T-helper 17 cell (primary cell): ENCODE results near the gene ZBED2. TPM values are rescaled to one million over a fixed set of nuclear protein-coding genes. Genes with fewer than 3 reads are reported as not detected.

Experiments used
- ATAC-seq: fragments of 150-1000 bp; cut with Tn5 transposase; 2 replicates; pipeline ENCODE4 v1.10.0; 2021; ENCODE audit warnings: mild to moderate bottlenecking, moderate library complexity
- DNase-seq, 3 donors: peaks; one replicate each; pipeline versions ENCODE4 v3.0.0 to v3.0.0-alpha.2; 2020 to 2021
- H3K9me3 ChIP-seq: one replicate; pipeline ENCODE4 v1.7.0; 2013; ENCODE audit warnings: low read length, mild to moderate bottlenecking; ENCODE audit not compliant: control insufficient read depth, poor library complexity, severe bottlenecking
- H3K27ac Mint-ChIP-seq: one replicate; pipeline ENCODE4 v1.8.0; 2022; ENCODE audit warnings: mild to moderate bottlenecking, moderate library complexity, mixed read lengths
- H3K27me3 Mint-ChIP-seq: one replicate; pipeline ENCODE4 v1.8.0; 2022; ENCODE audit warnings: mixed read lengths
- H3K36me3 Mint-ChIP-seq: one replicate; pipeline ENCODE4 v1.8.0; 2022; ENCODE audit warnings: low read depth, mixed read lengths
- H3K4me1 Mint-ChIP-seq: one replicate; pipeline ENCODE4 v1.8.0; 2022; ENCODE audit warnings: mild to moderate bottlenecking, mixed read lengths
- H3K4me3 Mint-ChIP-seq: one replicate; pipeline ENCODE4 v1.8.0; 2022; ENCODE audit warnings: mild to moderate bottlenecking, moderate library complexity, mixed read lengths
- total RNA-seq, 4 donors: library from RNA in 2 of 4; stranded (reverse) in 2 of 4; gene quantifications; one replicate each; pipeline ENCODE4 v1.2.3 and lab custom pipeline; 2022 to 2026

The ZBED2 gene
- total RNA-seq, 2 donors from 2014 or later: 0.12 to 0.13 TPM

GRCh38 chr3:111548092-111548491, 47.1 kb downstream of the ZBED2 start:
- no peak overlapping the region for H3K27ac Mint-ChIP-seq

GRCh38 chr3:111547631-111548030, 47.5 kb downstream of the ZBED2 start:
- peaks cover 40% of the 10 kb centered on the region for H3K4me1 Mint-ChIP-seq
- H3K27me3 Mint-ChIP-seq: no peaks in the 10 kb centered on the region
- H3K9me3 ChIP-seq: no peaks in the 10 kb centered on the region
- H3K27ac Mint-ChIP-seq: no peak overlapping the region
- peak; percentile 86 for ATAC-seq
- H3K36me3 Mint-ChIP-seq: peaks cover 10% of the 10 kb centered on the region
- peak in 1 of 3 donors; percentile 18 for DNase-seq
- H3K4me3 Mint-ChIP-seq: no peak overlapping the region

More at GRCh38 chr3:111548092-111548491, 47.1 kb downstream of the ZBED2 start:
- Mint-ChIP-seq H3K4me1 (peaks cover 38% of the 10 kb centered on the region), H3K27me3 (no peaks in the 10 kb centered on the region), H3K4me3 (no peak overlapping the region), H3K36me3 (peaks cover 10% of the 10 kb centered on the region)
- ATAC-seq (peak; percentile 48), DNase-seq (no peak)
- H3K9me3 ChIP-seq: no peaks in the 10 kb centered on the region

- no peaks in the 10 kb centered on the region for H3K27me3 Mint-ChIP-seq
- no peak overlapping the region for H3K4me3 Mint-ChIP-seq
- peaks cover 10% of the 10 kb centered on the region for H3K36me3 Mint-ChIP-seq
- ATAC-seq (no peak), DNase-seq (no peak)
- peaks cover 48% of the 10 kb centered on the region for H3K4me1 Mint-ChIP-seq
- no peak overlapping the region for H3K27ac Mint-ChIP-seq
- no peaks in the 10 kb centered on the region for H3K9me3 ChIP-seq
Measured at GRCh38 chr3:111545349-111545748, 49.8 kb downstream of the ZBED2 start.

Other genes starting within 250 kb of the ZBED2 start
- gene CD96, start 53.1 kb downstream of the ZBED2 start, total RNA-seq: 100 to 1,000 TPM; 190 to 201 TPM
- gene PLCXD2, start 79.3 kb upstream of the ZBED2 start, total RNA-seq: 10 to 100 TPM; 11.0 to 19.5 TPM